ENCODE results near the gene CLCN7. TPM values are rescaled to one million over a fixed set of nuclear protein-coding genes. Genes with fewer than 3 reads are reported as not detected.
A peak's percentile ranks its signal among the peaks of the same experiment; 100 is the strongest.

Gene CLCN7
- total and polyA plus RNA-seq, 2 of the 13 experiments (the other 11 are each of a cell fraction or from before 2014, with no cell fraction given): 24.6 to 25.1 TPM

DNA sequence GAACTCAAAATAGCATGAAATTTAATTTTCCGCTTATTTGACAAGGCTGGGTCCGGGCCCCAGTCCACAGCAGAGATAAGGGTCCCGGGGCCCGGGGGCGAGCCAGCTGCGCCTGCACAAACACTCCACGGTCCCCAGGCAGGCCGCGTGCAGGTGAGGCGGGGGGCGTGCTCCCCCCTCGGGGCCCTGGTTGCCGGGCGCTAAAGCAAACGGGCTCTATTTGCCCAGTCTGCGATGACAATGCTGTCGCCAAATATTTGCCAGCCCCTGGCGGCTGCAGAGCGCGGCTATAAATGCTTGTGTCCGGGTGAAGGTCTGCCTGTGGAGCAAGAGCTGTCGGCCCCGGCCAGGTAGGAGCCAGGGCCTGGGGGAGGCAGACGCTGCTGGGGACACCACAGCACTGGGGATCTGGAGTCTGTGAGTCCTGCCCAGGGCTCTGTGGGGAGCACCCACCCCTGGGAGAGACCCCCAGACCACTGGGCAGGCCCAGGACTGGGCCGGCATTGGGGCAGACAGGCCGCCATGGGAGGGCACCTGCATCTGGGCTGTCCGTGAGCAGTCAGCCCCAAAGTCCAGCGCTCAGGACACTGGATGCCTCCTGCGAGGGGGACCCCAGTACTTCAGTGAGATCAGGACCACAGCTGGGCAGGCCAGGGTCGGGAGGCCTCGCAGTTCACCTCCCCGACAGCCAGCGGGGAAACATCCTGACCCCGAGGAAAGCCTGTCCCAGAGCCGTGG is 43.9 kb downstream of the CLCN7 start, which contains the start of gene PERCC1 (continued):
- TF ChIP-seq, protein P1, sequence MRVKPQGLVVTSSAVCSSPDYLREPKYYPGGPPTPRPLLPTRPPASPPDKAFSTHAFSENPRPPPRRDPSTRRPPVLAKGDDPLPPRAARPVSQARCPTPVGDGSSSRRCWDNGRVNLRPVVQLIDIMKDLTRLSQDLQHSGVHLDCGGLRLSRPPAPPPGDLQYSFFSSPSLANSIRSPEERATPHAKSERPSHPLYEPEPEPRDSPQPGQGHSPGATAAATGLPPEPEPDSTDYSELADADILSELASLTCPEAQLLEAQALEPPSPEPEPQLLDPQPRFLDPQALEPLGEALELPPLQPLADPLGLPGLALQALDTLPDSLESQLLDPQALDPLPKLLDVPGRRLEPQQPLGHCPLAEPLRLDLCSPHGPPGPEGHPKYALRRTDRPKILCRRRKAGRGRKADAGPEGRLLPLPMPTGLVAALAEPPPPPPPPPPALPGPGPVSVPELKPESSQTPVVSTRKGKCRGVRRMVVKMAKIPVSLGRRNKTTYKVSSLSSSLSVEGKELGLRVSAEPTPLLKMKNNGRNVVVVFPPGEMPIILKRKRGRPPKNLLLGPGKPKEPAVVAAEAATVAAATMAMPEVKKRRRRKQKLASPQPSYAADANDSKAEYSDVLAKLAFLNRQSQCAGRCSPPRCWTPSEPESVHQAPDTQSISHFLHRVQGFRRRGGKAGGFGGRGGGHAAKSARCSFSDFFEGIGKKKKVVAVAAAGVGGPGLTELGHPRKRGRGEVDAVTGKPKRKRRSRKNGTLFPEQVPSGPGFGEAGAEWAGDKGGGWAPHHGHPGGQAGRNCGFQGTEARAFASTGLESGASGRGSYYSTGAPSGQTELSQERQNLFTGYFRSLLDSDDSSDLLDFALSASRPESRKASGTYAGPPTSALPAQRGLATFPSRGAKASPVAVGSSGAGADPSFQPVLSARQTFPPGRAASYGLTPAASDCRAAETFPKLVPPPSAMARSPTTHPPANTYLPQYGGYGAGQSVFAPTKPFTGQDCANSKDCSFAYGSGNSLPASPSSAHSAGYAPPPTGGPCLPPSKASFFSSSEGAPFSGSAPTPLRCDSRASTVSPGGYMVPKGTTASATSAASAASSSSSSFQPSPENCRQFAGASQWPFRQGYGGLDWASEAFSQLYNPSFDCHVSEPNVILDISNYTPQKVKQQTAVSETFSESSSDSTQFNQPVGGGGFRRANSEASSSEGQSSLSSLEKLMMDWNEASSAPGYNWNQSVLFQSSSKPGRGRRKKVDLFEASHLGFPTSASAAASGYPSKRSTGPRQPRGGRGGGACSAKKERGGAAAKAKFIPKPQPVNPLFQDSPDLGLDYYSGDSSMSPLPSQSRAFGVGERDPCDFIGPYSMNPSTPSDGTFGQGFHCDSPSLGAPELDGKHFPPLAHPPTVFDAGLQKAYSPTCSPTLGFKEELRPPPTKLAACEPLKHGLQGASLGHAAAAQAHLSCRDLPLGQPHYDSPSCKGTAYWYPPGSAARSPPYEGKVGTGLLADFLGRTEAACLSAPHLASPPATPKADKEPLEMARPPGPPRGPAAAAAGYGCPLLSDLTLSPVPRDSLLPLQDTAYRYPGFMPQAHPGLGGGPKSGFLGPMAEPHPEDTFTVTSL (CRISPR knock-in tag; IDR thresholded peaks at IDR 0.05; ENCODE audit: borderline replicate concordance): no peak
- TF ChIP-seq BHLHE40 (IDR thresholded peaks at IDR 0.05; ENCODE audit: low read length) (no peak; the same call in 1 of the 2 replicates), SRSF9 (IDR thresholded peaks at IDR 0.05; ENCODE audit: borderline replicate concordance, insufficient read depth, low read depth, low read length, poor library complexity, severe bottlenecking) (no peak), FOXP1 (IDR thresholded peaks at IDR 0.05) (no peak), FOXP1 (CRISPR knock-in tag; IDR thresholded peaks at IDR 0.05) (peak; percentile 56; the same call in 1 of the 2 replicates), ETV5 (CRISPR knock-in tag; IDR thresholded peaks at IDR 0.05; ENCODE audit: borderline replicate concordance) (peak; percentile 40; the same call in 1 of the 2 replicates), ATF7 (IDR thresholded peaks at IDR 0.05) (no peak), ATF7 (CRISPR knock-in tag; IDR thresholded peaks at IDR 0.05) (peak; percentile 29; the same call in 1 of the 2 replicates), PHB2 (IDR thresholded peaks at IDR 0.05; ENCODE audit: partially characterized antibody) (no peak), ZNF670 (CRISPR knock-in tag; IDR thresholded peaks at IDR 0.05; ENCODE audit: borderline replicate concordance) (no peak), EED (CRISPR knock-in tag; IDR thresholded peaks at IDR 0.05) (no peak), PRPF4 (IDR thresholded peaks at IDR 0.05; ENCODE audit: low read depth, low read length, poor library complexity, severe bottlenecking) (no peak), ZNF17 (CRISPR knock-in tag; IDR thresholded peaks at IDR 0.05) (no peak), DMAP1 (CRISPR knock-in tag; IDR thresholded peaks at IDR 0.05) (no peak)
- TF ChIP-seq, protein P2, sequence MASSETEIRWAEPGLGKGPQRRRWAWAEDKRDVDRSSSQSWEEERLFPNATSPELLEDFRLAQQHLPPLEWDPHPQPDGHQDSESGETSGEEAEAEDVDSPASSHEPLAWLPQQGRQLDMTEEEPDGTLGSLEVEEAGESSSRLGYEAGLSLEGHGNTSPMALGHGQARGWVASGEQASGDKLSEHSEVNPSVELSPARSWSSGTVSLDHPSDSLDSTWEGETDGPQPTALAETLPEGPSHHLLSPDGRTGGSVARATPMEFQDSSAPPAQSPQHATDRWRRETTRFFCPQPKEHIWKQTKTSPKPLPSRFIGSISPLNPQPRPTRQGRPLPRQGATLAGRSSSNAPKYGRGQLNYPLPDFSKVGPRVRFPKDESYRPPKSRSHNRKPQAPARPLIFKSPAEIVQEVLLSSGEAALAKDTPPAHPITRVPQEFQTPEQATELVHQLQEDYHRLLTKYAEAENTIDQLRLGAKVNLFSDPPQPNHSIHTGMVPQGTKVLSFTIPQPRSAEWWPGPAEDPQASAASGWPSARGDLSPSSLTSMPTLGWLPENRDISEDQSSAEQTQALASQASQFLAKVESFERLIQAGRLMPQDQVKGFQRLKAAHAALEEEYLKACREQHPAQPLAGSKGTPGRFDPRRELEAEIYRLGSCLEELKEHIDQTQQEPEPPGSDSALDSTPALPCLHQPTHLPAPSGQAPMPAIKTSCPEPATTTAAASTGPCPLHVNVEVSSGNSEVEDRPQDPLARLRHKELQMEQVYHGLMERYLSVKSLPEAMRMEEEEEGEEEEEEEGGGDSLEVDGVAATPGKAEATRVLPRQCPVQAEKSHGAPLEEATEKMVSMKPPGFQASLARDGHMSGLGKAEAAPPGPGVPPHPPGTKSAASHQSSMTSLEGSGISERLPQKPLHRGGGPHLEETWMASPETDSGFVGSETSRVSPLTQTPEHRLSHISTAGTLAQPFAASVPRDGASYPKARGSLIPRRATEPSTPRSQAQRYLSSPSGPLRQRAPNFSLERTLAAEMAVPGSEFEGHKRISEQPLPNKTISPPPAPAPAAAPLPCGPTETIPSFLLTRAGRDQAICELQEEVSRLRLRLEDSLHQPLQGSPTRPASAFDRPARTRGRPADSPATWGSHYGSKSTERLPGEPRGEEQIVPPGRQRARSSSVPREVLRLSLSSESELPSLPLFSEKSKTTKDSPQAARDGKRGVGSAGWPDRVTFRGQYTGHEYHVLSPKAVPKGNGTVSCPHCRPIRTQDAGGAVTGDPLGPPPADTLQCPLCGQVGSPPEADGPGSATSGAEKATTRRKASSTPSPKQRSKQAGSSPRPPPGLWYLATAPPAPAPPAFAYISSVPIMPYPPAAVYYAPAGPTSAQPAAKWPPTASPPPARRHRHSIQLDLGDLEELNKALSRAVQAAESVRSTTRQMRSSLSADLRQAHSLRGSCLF (CRISPR knock-in tag; IDR thresholded peaks at IDR 0.05; ENCODE audit: borderline replicate concordance): no peak
- TF ChIP-seq, protein P3, sequence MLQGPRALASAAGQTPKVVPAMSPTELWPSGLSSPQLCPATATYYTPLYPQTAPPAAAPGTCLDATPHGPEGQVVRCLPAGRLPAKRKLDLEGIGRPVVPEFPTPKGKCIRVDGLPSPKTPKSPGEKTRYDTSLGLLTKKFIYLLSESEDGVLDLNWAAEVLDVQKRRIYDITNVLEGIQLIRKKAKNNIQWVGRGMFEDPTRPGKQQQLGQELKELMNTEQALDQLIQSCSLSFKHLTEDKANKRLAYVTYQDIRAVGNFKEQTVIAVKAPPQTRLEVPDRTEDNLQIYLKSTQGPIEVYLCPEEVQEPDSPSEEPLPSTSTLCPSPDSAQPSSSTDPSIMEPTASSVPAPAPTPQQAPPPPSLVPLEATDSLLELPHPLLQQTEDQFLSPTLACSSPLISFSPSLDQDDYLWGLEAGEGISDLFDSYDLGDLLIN (CRISPR knock-in tag; IDR thresholded peaks at IDR 0.05; ENCODE audit: borderline replicate concordance): no peak
- TF ChIP-seq, protein P4, sequence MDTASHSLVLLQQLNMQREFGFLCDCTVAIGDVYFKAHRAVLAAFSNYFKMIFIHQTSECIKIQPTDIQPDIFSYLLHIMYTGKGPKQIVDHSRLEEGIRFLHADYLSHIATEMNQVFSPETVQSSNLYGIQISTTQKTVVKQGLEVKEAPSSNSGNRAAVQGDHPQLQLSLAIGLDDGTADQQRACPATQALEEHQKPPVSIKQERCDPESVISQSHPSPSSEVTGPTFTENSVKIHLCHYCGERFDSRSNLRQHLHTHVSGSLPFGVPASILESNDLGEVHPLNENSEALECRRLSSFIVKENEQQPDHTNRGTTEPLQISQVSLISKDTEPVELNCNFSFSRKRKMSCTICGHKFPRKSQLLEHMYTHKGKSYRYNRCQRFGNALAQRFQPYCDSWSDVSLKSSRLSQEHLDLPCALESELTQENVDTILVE (CRISPR knock-in tag; IDR thresholded peaks at IDR 0.05): peak; percentile 78; the same call in 1 of the 2 replicates
